GM13976 (cell line): ENCODE data around the gene GPR42.

Source experiments
- DNase-seq: peaks from one replicate; pipeline ENCODE4 v3.0.0; 2012; ENCODE audit warnings: low spot score
- CTCF ChIP-seq: IDR thresholded peaks from 2 replicates; pipeline ENCODE4 v1.5.1; 2012; ENCODE audit warnings: borderline replicate concordance, mild to moderate bottlenecking; ENCODE audit not compliant: insufficient read depth; ENCODE audit errors: extremely low read depth, missing control alignments, control extremely low read depth
- in situ Hi-C: fragments of 300-500 bp; cut with MboI; formaldehyde crosslinking; loops from one replicate; pipeline ENCODE4 v1.12.0; 2022; ENCODE audit warnings: low sequenced_read_pairs, mixed read lengths, inconsistent platforms; ENCODE audit not compliant: unreplicated experiment

GPR42 gene

GRCh38 chr19:35421362-35421761 lies 50.5 kb downstream of the GPR42 start:
- DNase-seq, result no peak
- in situ Hi-C loops, result no loop called here
- no peak for TF ChIP-seq CTCF
